Ishikawa (cell line): Measurements from ENCODE around the gene SLC17A7.

ENCODE experiments used
- CEBPB ChIP-seq: IDR thresholded peaks from 2 replicates; pipeline ENCODE4 v1.6.1; 2012
- CREB1 ChIP-seq: IDR thresholded peaks from 2 replicates; pipeline ENCODE4 v1.6.1; 2012; ENCODE audit warnings: low read depth
- EGR1 ChIP-seq: IDR thresholded peaks from 2 replicates; pipeline ENCODE4 v1.6.1; 2012
- EP300 ChIP-seq: IDR thresholded peaks from 2 replicates; pipeline ENCODE4 v1.6.1; 2012; ENCODE audit warnings: borderline replicate concordance
- FOXM1 ChIP-seq: IDR thresholded peaks from 2 replicates; pipeline ENCODE4 v1.6.1; 2012; ENCODE audit warnings: low read depth, borderline replicate concordance
- NFIC ChIP-seq: IDR thresholded peaks from 2 replicates; pipeline ENCODE4 v1.6.1; 2012
- RAD21 ChIP-seq: IDR thresholded peaks from 2 replicates; pipeline ENCODE4 v1.6.1; 2012; ENCODE audit warnings: low read depth
- REST ChIP-seq: IDR thresholded peaks from 2 replicates; pipeline ENCODE4 v1.6.1; 2012; ENCODE audit warnings: low read depth, mild to moderate bottlenecking
- TAF1 ChIP-seq: IDR thresholded peaks from 2 replicates; pipeline ENCODE4 v1.6.1; 2012; ENCODE audit warnings: low read depth, mild to moderate bottlenecking
- TCF12 ChIP-seq: IDR thresholded peaks from 2 replicates; pipeline ENCODE4 v1.6.1; 2012; ENCODE audit warnings: low read depth
- TEAD4 ChIP-seq: IDR thresholded peaks from 2 replicates; pipeline ENCODE4 v1.6.1; 2012
- YY1 ChIP-seq: IDR thresholded peaks from 2 replicates; pipeline ENCODE4 v1.6.1; 2012; ENCODE audit warnings: low read depth
- ZBTB7A ChIP-seq: IDR thresholded peaks from 2 replicates; pipeline ENCODE4 v1.6.1; 2012; ENCODE audit warnings: low read depth
- TF ChIP-seq, protein P1 (sequence below): IDR thresholded peaks from 2 replicates; pipeline ENCODE4 v1.6.1; 2012
- TF ChIP-seq, protein P2 (sequence below): IDR thresholded peaks from 2 replicates; pipeline ENCODE4 v1.6.1; 2012

The SLC17A7 gene

GRCh38 chr19:49442771-49443365, 1.5 kb upstream of the SLC17A7 start:
- TF ChIP-seq YY1, result no peak
- TF ChIP-seq TEAD4, result peak; percentile 73
- TF ChIP-seq EGR1, result peak; percentile 63; the same call in 1 of the 2 replicates

GRCh38 chr19:49442354-49442753, 1.0 kb upstream of the SLC17A7 start:
- TF ChIP-seq EP300 (no peak), YY1 (no peak), EGR1 (no peak), TEAD4 (no peak), FOXM1 (no peak)

DNA sequence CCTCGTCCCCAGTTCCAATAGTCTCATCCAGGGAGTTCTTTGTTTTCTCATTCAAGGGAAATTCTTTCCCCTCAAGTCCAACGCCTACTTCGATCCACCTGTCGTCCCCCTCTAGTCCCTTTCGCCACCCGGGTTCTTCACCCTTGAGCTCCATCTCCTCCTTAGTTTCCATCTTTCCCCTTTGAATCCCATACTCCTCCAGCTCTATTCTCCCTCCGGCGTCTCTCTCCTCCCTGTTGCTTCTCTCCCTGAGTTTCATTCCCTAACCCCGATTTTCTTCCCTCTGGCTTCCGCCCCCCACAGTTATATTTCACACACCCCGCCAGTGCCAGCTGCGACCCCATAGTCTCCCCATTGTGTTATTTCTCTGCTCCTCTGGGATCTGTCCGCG, 628 bp upstream of the SLC17A7 start:
- no peak for TF ChIP-seq RAD21
- no peak for TF ChIP-seq TEAD4
- TF ChIP-seq TAF1, result no peak
- no peak for TF ChIP-seq NFIC
- TF ChIP-seq TCF12, result no peak
- no peak for TF ChIP-seq CREB1
- TF ChIP-seq REST, result no peak
- TF ChIP-seq ZBTB7A, result no peak
- no peak for TF ChIP-seq YY1
- TF ChIP-seq CEBPB, result no peak
- TF ChIP-seq EP300, result no peak
- TF ChIP-seq FOXM1, result no peak
- TF ChIP-seq, protein P1, sequence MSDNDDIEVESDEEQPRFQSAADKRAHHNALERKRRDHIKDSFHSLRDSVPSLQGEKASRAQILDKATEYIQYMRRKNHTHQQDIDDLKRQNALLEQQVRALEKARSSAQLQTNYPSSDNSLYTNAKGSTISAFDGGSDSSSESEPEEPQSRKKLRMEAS, result no peak
- TF ChIP-seq EGR1, result no peak
- TF ChIP-seq, protein P2, sequence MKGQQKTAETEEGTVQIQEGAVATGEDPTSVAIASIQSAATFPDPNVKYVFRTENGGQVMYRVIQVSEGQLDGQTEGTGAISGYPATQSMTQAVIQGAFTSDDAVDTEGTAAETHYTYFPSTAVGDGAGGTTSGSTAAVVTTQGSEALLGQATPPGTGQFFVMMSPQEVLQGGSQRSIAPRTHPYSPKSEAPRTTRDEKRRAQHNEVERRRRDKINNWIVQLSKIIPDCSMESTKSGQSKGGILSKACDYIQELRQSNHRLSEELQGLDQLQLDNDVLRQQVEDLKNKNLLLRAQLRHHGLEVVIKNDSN, result no peak

DNA sequence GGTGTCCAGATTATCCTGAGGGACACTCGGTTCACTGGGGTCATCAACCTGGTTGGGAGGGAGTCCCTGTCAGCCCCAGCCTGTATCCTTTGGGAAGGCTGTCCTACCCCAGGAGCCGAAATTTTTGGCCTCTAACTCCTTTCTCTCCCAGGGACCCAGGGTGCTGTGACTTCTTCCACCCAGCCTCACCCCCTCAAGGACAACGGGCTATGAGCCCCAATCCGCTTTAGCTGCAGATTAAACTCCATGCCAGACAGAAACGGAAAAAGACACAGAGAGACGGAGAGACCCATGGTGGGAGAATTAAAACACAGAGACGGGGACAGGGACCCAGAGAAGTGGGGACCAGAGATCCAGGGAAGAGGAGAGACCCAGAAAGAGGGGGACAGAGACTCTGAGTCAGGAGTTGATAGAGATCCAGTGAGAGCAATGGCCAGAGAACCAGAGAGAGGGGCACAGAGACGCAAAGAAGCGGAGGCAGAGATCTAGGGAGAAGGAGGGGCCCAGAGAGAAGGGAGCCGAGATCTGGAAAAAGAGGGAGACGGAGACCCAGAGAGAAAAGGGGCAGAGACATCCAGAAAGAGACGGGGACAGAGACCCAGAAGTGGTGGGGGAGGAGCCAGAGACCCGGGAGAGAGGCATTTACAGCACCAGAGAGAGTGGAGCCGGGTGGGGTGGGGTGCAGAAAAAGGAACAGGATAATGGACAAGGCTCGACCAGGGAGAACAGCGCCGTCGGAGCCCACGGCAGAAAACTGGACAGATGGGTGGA, 703 bp downstream of the SLC17A7 start:
- no peak for TF ChIP-seq NFIC
- no peak for TF ChIP-seq EGR1
- TF ChIP-seq TCF12, result no peak
- TF ChIP-seq CEBPB, result no peak
- no peak for TF ChIP-seq TAF1
- TF ChIP-seq FOXM1, result no peak
- TF ChIP-seq, protein P1, result no peak
- TF ChIP-seq, protein P2, result no peak
- no peak for TF ChIP-seq RAD21
- TF ChIP-seq YY1, result no peak
- TF ChIP-seq CREB1, result no peak
- TF ChIP-seq EP300, result no peak
- TF ChIP-seq REST, result no peak
- no peak for TF ChIP-seq ZBTB7A
- TF ChIP-seq TEAD4, result no peak

GRCh38 chr19:49439836-49440235, 1.5 kb downstream of the SLC17A7 start:
- TF ChIP-seq NFIC (no peak), ZBTB7A (no peak), CREB1 (no peak), EP300 (no peak), TCF12 (no peak)
- TF ChIP-seq, protein P1, result no peak

GRCh38 chr19:49438261-49438660, 3.1 kb downstream of the SLC17A7 start:
- no peak for TF ChIP-seq ZBTB7A
- no peak for TF ChIP-seq TAF1
- TF ChIP-seq RAD21, result no peak
